SU-DHL-6 (cell line): ENCODE data around the gene PHTF2.

Source experiments
- CTCF ChIP-seq: fragments of 200-600 bp; sonication (generic); IDR thresholded peaks from one replicate; pipeline ENCODE4 v1.5.1; 2017; ENCODE audit warnings: antibody characterized with exemption, mild to moderate bottlenecking, low read length, moderate library complexity; ENCODE audit not compliant: insufficient read depth, poor library complexity, severe bottlenecking
- EZH2phosphoT487 ChIP-seq: fragments of 200-600 bp; sonication (generic), shearing (Covaris generic); conservative IDR thresholded peaks from 2 replicates; pipeline ENCODE4 v1.6.1; 2018; ENCODE audit warnings: mild to moderate bottlenecking, antibody characterized with exemption, low read length, moderate library complexity, mixed read lengths

- TF ChIP-seq CTCF (no peak), EZH2phosphoT487 (no peak)
Measured at GRCh38 chr7:77797734-77798393, 709 bp upstream of the PHTF2 start.
